Esophagus muscularis mucosa (tissue), 3 donors: ENCODE data around the gene TACC2.

ENCODE experiments used
- POLR2A ChIP-seq: fragments of 450-650 bp; IDR thresholded peaks from one replicate; pipeline ENCODE4 v1.6.1; 2017; ENCODE audit warnings: antibody characterized with exemption, moderate library complexity, mild to moderate bottlenecking, low read depth
- POLR2AphosphoS5 ChIP-seq, 2 donors: sonication (generic); formaldehyde crosslinking; IDR thresholded peaks; one replicate each; pipeline ENCODE4 v1.6.1; 2017; ENCODE audit warnings: antibody characterized with exemption in 2 of 2
- TF ChIP-seq, protein P1 (sequence below), 3 experiments: fragments of 200-600 bp in 2 of 3; fragments of 450-650 bp in 1 of 3; sonication (generic) in 2 of 3; IDR thresholded peaks; one replicate each; pipeline ENCODE4 v1.5.1; 2017 to 2019; ENCODE audit warnings: antibody characterized with exemption in 3 of 3, mild to moderate bottlenecking in 2 of 3, moderate library complexity in 1 of 3

DNA sequence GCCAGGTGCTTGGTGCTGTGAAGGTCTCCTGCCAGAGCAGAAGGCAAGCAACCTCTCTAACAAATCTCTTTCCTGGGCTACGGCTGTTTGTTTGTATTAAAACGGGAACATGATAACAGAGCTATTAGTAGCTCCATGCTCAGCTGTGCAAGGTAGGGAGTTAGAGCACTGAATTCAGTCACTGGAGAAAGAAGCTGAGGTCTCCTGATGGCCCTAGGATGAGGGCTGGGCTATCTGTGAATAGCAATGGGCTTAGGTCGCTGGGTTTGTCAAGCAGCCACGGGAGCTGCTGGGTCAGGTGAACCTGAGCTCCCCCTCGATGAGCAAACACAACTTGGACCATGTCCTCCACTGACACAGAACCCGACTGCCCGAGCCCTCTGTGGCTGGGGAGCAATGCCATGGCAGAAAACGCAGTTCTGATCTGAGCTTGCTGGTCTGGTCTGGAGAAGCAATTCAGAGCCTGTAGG, 24.4 kb downstream of the TACC2 start:
- TF ChIP-seq, protein P1, sequence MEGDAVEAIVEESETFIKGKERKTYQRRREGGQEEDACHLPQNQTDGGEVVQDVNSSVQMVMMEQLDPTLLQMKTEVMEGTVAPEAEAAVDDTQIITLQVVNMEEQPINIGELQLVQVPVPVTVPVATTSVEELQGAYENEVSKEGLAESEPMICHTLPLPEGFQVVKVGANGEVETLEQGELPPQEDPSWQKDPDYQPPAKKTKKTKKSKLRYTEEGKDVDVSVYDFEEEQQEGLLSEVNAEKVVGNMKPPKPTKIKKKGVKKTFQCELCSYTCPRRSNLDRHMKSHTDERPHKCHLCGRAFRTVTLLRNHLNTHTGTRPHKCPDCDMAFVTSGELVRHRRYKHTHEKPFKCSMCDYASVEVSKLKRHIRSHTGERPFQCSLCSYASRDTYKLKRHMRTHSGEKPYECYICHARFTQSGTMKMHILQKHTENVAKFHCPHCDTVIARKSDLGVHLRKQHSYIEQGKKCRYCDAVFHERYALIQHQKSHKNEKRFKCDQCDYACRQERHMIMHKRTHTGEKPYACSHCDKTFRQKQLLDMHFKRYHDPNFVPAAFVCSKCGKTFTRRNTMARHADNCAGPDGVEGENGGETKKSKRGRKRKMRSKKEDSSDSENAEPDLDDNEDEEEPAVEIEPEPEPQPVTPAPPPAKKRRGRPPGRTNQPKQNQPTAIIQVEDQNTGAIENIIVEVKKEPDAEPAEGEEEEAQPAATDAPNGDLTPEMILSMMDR (IDR thresholded peaks at IDR 0.05), result no peak
- TF ChIP-seq POLR2AphosphoS5 (IDR thresholded peaks at IDR 0.05), result no peak
- TF ChIP-seq POLR2A, result no peak
